ENCODE data around the gene ADARB1.

ADARB1 gene

GRCh38 chr21:45060675-45061311, 13.6 kb upstream of the ADARB1 start:
- no peak overlapping the region for H3K4me3 ChIP-seq (ENCODE audit: severe bottlenecking)
- H3K27ac ChIP-seq (ENCODE audit: poor library complexity, severe bottlenecking) = no peak overlapping the region
- H3K27me3 ChIP-seq (ENCODE audit: insufficient read depth, poor library complexity, severe bottlenecking) = no peaks in the 10 kb centered on the region
- no peaks in the 10 kb centered on the region for H3K36me3 ChIP-seq (ENCODE audit: low read depth)
- no peaks in the 10 kb centered on the region for H3K4me1 ChIP-seq (ENCODE audit: insufficient read depth, poor library complexity, severe bottlenecking)
- TF ChIP-seq CTCF (IDR thresholded peaks at IDR 0.05; ENCODE audit: poor library complexity, severe bottlenecking) = no peak
- no peak for ATAC-seq (ENCODE audit: low read depth)
- no peaks in the 10 kb centered on the region for H3K9me3 ChIP-seq (ENCODE audit: severe bottlenecking)
- no peak for DNase-seq (ENCODE audit: low spot score)

- Histone ChIP-seq H3K4me3 (ENCODE audit: severe bottlenecking) (no peak overlapping the region), H3K36me3 (ENCODE audit: low read depth) (no peaks in the 10 kb centered on the region), H3K9me3 (ENCODE audit: severe bottlenecking) (no peaks in the 10 kb centered on the region), H3K27ac (ENCODE audit: poor library complexity, severe bottlenecking) (no peak overlapping the region), H3K4me1 (ENCODE audit: insufficient read depth, poor library complexity, severe bottlenecking) (no peaks in the 10 kb centered on the region), H3K27me3 (ENCODE audit: insufficient read depth, poor library complexity, severe bottlenecking) (no peaks in the 10 kb centered on the region)
- TF ChIP-seq CTCF (IDR thresholded peaks at IDR 0.05; ENCODE audit: poor library complexity, severe bottlenecking) = no peak
- DNase-seq (ENCODE audit: low spot score) (no peak), ATAC-seq (ENCODE audit: low read depth) (no peak)
These were observed 10.3 kb upstream of the ADARB1 start for GRCh38 chr21:45064091-45064490.

GRCh38 chr21:45064618-45065399, 9.6 kb upstream of the ADARB1 start:
- ATAC-seq (ENCODE audit: low read depth) = no peak
- TF ChIP-seq CTCF (IDR thresholded peaks at IDR 0.05; ENCODE audit: poor library complexity, severe bottlenecking) = no peak
- DNase-seq (ENCODE audit: low spot score) = no peak
- Histone ChIP-seq H3K27me3 (ENCODE audit: insufficient read depth, poor library complexity, severe bottlenecking) (no peaks in the 10 kb centered on the region), H3K4me3 (ENCODE audit: severe bottlenecking) (no peak overlapping the region), H3K4me1 (ENCODE audit: insufficient read depth, poor library complexity, severe bottlenecking) (no peaks in the 10 kb centered on the region), H3K27ac (ENCODE audit: poor library complexity, severe bottlenecking) (no peak overlapping the region), H3K36me3 (ENCODE audit: low read depth) (no peaks in the 10 kb centered on the region), H3K9me3 (ENCODE audit: severe bottlenecking) (no peaks in the 10 kb centered on the region)

- Histone ChIP-seq H3K4me1 (ENCODE audit: insufficient read depth, poor library complexity, severe bottlenecking) (no peaks in the 10 kb centered on the region), H3K4me3 (ENCODE audit: severe bottlenecking) (no peak overlapping the region), H3K27me3 (ENCODE audit: insufficient read depth, poor library complexity, severe bottlenecking) (no peaks in the 10 kb centered on the region), H3K36me3 (ENCODE audit: low read depth) (no peaks in the 10 kb centered on the region), H3K9me3 (ENCODE audit: severe bottlenecking) (no peaks in the 10 kb centered on the region), H3K27ac (ENCODE audit: poor library complexity, severe bottlenecking) (no peak overlapping the region)
- DNase-seq (ENCODE audit: low spot score) (no peak), ATAC-seq (ENCODE audit: low read depth) (no peak)
- TF ChIP-seq CTCF (IDR thresholded peaks at IDR 0.05; ENCODE audit: poor library complexity, severe bottlenecking) = no peak
These were observed 6.7 kb upstream of the ADARB1 start for GRCh38 chr21:45067462-45068285.

Measured in RWPE2 (cell line).